T-helper 2 cell treated with Interferon-gamma antibody and Interleukin-4, amounts not matched to agents 5 μg/mL and 100 μg/mL, for 36 hours (primary cell): ENCODE measurements around the gene TUFT1.

Experiments used
- DNase-seq: peaks from one replicate; pipeline ENCODE4 v3.0.0; 2021; ENCODE audit warnings: low spot score
- H3K27ac Mint-ChIP-seq: one replicate; pipeline ENCODE4 v1.8.0; 2021; ENCODE audit warnings: mild to moderate bottlenecking, mixed read lengths
- H3K27me3 Mint-ChIP-seq: one replicate; pipeline ENCODE4 v1.8.0; 2021; ENCODE audit warnings: low read depth, mixed read lengths
- H3K36me3 Mint-ChIP-seq: one replicate; pipeline ENCODE4 v1.8.0; 2021; ENCODE audit warnings: low read depth, mixed read lengths
- H3K4me1 Mint-ChIP-seq: one replicate; pipeline ENCODE4 v1.8.0; 2021; ENCODE audit warnings: low read depth, mixed read lengths
- H3K4me3 Mint-ChIP-seq: one replicate; pipeline ENCODE4 v1.8.0; 2022; ENCODE audit warnings: mild to moderate bottlenecking, moderate library complexity, mixed read lengths
- H3K9me3 Mint-ChIP-seq: one replicate; pipeline ENCODE4 v1.8.0; 2021; ENCODE audit warnings: mixed read lengths

The TUFT1 gene

DNA sequence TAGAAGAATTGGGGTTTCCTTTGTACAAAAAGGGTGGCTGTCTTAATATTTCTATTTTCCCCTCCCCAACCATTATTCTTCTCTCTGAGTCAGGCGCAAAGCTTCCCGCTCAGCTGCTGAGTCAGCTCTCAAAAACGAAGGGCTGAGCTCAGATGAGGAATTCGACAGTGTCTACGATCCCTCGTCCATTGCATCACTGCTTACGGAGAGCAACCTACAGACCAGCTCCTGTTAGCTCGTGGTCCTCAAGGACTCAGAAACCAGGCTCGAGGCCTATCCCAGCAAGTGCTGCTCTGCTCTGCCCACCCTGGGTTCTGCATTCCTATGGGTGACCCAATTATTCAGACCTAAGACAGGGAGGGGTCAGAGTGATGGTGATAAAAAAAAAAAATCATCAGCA lies 3.0 kb upstream of the TUFT1 start:
- H3K4me1 Mint-ChIP-seq = peaks cover 17% of the 10 kb centered on the region
- no peaks in the 10 kb centered on the region for H3K9me3 Mint-ChIP-seq
- DNase-seq = no peak
- no peak overlapping the region for H3K27ac Mint-ChIP-seq
- H3K4me3 Mint-ChIP-seq = no peak overlapping the region
- H3K27me3 Mint-ChIP-seq = peaks cover 9% of the 10 kb centered on the region
- H3K36me3 Mint-ChIP-seq = no peaks in the 10 kb centered on the region

DNA sequence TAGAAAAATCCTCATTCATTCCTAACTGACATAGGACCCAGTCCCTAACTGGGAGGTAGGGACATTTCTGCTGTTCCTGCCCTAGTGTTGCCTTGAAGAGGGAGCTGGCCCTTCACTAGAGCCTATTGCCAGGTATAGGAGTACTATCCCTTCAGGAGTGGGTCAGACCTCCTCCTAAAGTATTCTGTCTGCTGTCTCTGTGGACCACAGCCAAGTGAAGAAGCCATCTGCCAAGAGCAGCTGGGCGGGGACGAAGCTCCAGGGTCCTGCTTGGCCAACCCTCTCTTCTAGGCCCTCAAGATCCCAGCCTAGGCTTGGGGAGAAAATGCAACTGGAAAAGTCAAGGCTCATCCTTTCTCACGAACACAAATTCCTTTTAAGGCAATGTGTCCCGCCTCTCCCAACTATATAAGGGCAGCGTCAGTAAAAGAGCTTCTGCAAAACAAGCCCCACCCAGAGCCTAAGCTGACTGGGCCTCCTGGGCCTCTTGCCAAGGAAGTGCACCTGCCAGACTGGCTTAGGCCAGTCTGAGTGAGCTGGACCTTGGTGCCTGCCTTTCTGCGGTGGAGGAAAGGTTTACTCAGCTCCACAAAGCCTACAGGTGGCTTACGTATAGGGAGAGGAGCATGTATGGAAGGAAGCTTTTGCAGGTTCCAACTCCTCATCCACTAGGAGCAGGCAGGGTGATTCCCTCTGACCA lies 638 bp upstream of the TUFT1 start:
- H3K27ac Mint-ChIP-seq = peak overlapping the region; percentile 34
- no peaks in the 10 kb centered on the region for H3K36me3 Mint-ChIP-seq
- peak overlapping the region; percentile 90 for H3K4me3 Mint-ChIP-seq
- H3K4me1 Mint-ChIP-seq = peaks cover 17% of the 10 kb centered on the region
- peaks cover 15% of the 10 kb centered on the region for H3K27me3 Mint-ChIP-seq
- no peaks in the 10 kb centered on the region for H3K9me3 Mint-ChIP-seq
- DNase-seq = no peak

DNA sequence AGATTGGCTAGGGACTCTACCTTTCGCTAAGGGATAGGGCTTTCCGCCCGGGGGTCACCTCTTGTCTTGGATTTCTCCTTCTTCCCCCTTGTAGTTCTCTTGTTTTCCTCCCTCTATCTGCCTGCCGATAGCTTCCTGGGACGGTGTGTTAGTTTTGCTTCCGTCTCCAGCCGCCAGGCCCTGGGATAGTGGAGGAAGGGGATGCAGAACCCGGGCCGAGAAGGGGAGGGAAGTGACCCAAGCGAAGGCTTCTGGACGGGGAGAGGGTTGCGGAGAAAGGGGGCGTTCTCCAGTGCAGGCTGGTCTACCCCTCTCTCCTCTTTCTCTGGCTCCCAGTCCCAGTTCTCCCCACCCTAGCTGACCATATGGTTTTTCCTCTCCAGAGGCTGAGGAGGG lies 871 bp downstream of the TUFT1 start:
- Mint-ChIP-seq H3K36me3 (no peaks in the 10 kb centered on the region), H3K4me1 (peaks cover 17% of the 10 kb centered on the region), H3K27me3 (peaks cover 15% of the 10 kb centered on the region), H3K4me3 (peak overlapping the region; percentile 90), H3K9me3 (no peaks in the 10 kb centered on the region), H3K27ac (no peak overlapping the region)
- no peak for DNase-seq

DNA sequence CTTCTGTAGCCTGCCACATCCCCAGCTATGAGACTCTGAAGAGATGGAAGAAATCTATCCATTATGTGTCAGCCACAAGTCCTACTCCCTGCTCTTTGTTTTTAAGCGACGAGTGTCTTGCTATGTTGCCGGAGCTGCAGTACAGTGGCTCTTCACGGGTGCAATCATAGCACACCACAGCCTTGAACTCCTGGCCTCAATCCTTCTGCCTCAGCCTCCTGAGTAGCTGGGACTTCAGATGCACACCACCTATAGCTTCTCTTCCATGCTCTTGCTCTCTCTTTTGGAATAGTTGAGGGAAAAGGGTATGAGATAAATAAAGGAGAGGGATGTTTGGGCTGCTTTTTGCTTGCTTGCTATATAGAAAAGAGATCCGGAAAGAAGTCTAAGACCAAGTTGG lies 1.6 kb downstream of the TUFT1 start:
- H3K4me3 Mint-ChIP-seq = peak overlapping the region; percentile 90
- H3K27me3 Mint-ChIP-seq = peaks cover 15% of the 10 kb centered on the region
- no peak overlapping the region for H3K27ac Mint-ChIP-seq
- peaks cover 17% of the 10 kb centered on the region for H3K4me1 Mint-ChIP-seq
- no peak for DNase-seq
- H3K9me3 Mint-ChIP-seq = no peaks in the 10 kb centered on the region
- H3K36me3 Mint-ChIP-seq = no peaks in the 10 kb centered on the region

DNA sequence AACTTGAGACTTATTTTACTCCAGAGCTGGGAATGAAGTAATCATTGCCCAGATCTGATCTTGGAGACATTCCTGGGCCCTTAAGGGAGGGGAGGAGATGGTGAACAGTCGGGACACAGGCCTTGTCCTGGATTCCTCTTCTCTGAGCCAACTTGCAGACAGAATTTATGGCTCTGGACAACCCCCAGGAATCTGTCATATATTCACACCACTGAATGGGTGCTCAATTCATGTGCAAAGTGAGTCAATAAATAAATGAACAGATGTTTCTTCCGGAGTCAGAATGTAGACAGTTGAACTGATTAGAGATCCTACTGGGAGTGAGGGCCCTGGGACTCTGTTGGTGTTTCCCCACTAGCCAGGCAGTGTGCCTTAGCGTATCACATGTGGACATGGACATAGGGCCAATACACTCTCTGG lies 2.6 kb downstream of the TUFT1 start:
- DNase-seq = no peak
- no peaks in the 10 kb centered on the region for H3K36me3 Mint-ChIP-seq
- H3K4me3 Mint-ChIP-seq = no peak overlapping the region
- H3K27me3 Mint-ChIP-seq = peaks cover 15% of the 10 kb centered on the region
- no peaks in the 10 kb centered on the region for H3K9me3 Mint-ChIP-seq
- H3K27ac Mint-ChIP-seq = no peak overlapping the region
- H3K4me1 Mint-ChIP-seq = peaks cover 20% of the 10 kb centered on the region

DNA sequence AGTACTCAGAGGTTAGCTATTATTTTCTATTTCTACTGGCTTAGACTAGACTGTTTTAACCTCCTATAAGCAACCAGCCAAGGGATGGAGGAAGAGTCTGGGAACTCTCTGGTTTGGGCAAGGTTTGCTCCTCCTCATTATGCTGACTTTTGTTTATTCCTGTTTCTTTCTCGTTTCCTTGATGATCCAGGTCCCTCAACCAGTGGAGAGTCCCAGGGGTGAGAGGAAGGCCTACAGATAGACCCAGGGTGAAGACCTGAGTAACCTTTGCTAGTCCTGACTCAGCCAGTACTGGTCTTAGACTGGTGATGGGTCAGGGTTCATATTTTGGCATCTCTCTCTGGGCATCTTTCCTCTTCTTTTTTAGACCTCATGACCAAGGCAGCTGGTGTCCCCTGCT lies 5.4 kb downstream of the TUFT1 start:
- H3K4me1 Mint-ChIP-seq = peaks cover 18% of the 10 kb centered on the region
- no peak overlapping the region for H3K27ac Mint-ChIP-seq
- H3K9me3 Mint-ChIP-seq = no peaks in the 10 kb centered on the region
- DNase-seq = no peak
- H3K27me3 Mint-ChIP-seq = peaks cover 15% of the 10 kb centered on the region
- H3K36me3 Mint-ChIP-seq = no peaks in the 10 kb centered on the region
- no peak overlapping the region for H3K4me3 Mint-ChIP-seq

DNA sequence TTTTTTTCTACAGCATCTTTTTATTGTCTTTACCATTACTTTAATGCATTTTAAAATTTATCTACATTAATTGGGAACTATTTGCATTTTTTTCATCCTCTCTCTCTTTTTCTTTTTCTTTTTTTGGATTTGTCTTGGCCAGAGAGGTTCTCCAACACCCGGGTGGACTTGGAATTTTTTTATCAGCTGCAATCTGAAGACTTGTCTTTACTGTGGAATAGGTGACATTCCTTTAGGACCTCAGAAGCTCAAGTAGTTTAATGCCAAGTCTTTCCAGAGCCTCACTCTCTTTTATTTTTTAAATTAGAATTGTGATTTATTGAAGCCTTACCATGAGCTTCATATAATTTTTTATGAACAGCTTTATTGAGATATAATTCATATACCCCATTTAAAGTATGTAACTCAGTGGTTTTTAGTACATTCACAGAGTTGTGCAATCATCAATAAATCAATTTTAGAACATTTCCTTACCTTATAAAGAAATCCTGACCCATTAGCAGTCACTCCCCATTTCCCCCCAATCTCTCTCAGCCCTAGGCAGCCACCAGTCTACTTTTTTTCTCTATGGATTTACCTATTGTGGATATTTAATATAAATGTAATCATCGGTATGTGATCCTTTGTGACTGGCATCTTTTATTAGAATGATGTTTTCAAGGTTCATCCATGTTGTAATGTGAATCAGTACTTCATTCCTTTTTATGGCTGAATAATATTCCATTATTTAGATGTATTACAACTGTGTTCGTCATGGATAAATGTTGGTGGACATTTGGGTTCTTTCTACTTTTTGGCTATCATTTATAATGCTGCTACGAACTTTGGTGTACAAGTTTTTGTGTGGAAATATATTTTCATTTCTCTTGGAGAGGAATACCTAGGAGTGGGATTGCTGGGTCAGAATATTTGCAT lies 6.2 kb downstream of the TUFT1 start:
- Mint-ChIP-seq H3K27me3 (peaks cover 15% of the 10 kb centered on the region), H3K27ac (no peak overlapping the region), H3K4me3 (no peak overlapping the region), H3K9me3 (no peaks in the 10 kb centered on the region), H3K36me3 (no peaks in the 10 kb centered on the region), H3K4me1 (peaks cover 12% of the 10 kb centered on the region)
- DNase-seq = no peak

DNA sequence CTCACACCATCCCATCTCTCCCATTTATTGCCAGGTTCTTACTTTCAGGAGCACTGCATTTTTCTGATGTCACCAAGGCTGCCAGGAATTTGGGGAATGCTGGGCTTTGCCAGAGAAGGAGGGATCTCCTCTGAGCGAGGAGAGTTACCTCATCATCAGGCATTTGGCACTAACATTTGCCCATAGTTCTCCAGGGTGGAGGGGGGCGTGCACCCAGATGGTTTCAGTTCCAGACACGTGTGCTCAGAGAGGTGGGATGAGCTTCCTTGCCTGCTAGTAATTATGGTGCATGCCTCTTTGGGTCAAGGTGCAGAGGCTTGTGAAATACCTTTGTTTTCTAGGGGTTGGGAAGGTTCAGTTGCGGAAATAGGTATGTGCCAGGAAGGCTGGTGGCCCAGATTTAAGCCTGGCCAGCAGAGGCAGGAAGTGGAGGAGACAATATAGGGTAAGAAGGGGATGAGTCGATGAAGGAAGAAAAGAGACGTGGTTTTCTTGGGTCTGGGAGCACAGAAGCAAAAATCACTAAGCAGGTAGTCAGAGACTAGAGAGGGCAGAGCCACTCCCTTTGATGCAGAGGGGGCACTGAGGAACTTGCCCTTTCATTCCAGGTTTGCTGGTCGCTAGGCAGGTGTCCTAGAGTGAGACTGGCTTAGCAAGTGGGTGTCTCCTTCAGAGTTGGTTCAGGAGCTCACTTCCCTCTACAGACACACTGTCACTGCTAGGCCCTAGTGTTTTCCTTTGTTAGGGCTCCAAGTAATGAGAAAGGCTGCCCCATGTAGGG lies 7.2 kb downstream of the TUFT1 start:
- no peak overlapping the region for H3K27ac Mint-ChIP-seq

DNA sequence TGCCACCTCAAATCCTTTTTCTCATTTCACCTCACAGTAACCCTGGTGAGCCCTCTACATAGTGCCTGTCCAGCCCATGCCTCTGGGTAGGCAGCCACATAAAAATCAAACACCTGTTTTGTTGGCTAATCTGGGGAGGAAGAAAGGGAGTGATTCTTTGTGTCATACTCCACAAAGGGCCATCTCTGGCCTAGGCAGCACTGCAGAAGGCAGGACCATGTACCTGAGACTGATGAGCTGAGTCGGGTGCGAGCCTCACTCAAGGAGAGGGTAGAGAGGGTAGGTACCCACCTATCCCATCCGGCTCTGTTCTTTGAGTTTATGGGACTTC lies 7.8 kb downstream of the TUFT1 start:
- H3K36me3 Mint-ChIP-seq = no peaks in the 10 kb centered on the region
- no peak overlapping the region for H3K4me3 Mint-ChIP-seq
- peaks cover under 1% of the 10 kb centered on the region for H3K27me3 Mint-ChIP-seq
- H3K9me3 Mint-ChIP-seq = no peaks in the 10 kb centered on the region
- peaks cover 6% of the 10 kb centered on the region for H3K4me1 Mint-ChIP-seq
- no peak overlapping the region for H3K27ac Mint-ChIP-seq
- no peak for DNase-seq

More for the DNA sequence above, 7.2 kb downstream of the TUFT1 start:
- Mint-ChIP-seq H3K27me3 (peaks cover 6% of the 10 kb centered on the region), H3K36me3 (no peaks in the 10 kb centered on the region), H3K9me3 (no peaks in the 10 kb centered on the region), H3K4me1 (peaks cover 6% of the 10 kb centered on the region), H3K4me3 (no peak overlapping the region)
- DNase-seq = no peak

DNA sequence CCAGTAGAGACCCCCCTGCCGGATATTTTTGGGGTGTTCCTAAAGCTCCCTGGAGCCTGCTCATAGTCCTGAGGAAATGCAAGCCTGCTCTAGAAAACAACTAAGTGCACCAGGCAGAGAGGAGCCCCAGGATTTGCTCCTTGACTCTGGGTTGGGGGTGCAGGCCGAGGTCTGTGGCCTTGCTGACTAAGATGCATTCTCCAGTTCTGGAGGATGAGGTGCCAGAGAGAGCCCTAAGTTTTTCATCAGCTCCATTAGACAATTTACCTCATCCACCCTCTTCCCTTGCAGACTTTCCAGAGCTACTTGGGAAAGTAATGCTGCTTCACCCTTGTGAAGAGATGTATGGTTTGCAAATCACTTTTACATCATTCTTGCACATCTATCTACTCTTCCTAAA lies 9.1 kb downstream of the TUFT1 start:
- H3K27ac Mint-ChIP-seq = no peak overlapping the region
- no peaks in the 10 kb centered on the region for H3K9me3 Mint-ChIP-seq
- H3K4me1 Mint-ChIP-seq = peaks cover 6% of the 10 kb centered on the region
- no peaks in the 10 kb centered on the region for H3K36me3 Mint-ChIP-seq
- no peak for DNase-seq
- H3K4me3 Mint-ChIP-seq = no peak overlapping the region
- no peaks in the 10 kb centered on the region for H3K27me3 Mint-ChIP-seq

DNA sequence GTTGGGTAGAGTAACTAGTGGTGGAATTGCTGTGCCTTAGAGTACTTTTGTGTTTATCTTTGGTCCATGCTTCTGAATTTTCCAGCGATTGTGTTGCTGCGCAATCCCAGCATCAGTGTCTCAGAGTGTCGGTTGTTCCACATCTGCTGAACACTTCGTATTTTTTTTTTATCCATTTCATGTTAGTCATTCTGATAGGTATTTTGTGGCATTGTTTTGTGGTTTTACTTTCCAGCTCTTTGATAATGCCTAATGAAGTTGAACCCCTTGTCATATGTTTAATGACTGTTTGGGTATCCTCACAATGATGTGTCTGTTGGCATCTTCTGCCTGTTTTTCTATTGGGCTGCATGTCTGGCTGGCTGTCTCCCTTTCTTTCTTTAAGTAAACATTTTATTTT lies 13.6 kb downstream of the TUFT1 start:
- H3K4me3 Mint-ChIP-seq = no peak overlapping the region
- peaks cover 4% of the 10 kb centered on the region for H3K4me1 Mint-ChIP-seq
- no peaks in the 10 kb centered on the region for H3K36me3 Mint-ChIP-seq
- no peaks in the 10 kb centered on the region for H3K9me3 Mint-ChIP-seq
- H3K27me3 Mint-ChIP-seq = peaks cover 2% of the 10 kb centered on the region
- no peak overlapping the region for H3K27ac Mint-ChIP-seq
- DNase-seq = no peak

DNA sequence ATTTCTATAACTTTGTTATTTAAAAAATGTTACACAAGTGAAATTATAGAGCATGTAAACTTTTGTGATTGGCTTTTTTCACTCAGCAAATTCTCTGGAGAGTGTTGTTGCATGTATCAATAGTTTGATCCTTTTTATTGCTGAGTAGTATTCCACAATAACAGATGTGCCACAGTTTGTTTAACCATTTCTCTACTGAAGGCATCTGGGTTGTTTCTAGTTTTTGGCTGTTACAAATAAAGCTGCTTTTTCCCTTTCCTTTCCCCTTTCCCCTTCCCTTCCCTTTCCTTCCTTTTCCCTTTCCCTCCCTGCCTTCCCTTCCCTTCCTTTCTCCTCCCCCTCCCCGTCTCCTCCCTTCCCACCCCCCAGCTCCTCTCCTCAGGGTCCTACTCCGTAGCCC lies 15.9 kb downstream of the TUFT1 start:
- Mint-ChIP-seq H3K4me3 (no peak overlapping the region), H3K27me3 (peaks cover 2% of the 10 kb centered on the region), H3K9me3 (no peaks in the 10 kb centered on the region), H3K36me3 (no peaks in the 10 kb centered on the region), H3K27ac (no peak overlapping the region), H3K4me1 (peaks cover 1% of the 10 kb centered on the region)
- no peak for DNase-seq

DNA sequence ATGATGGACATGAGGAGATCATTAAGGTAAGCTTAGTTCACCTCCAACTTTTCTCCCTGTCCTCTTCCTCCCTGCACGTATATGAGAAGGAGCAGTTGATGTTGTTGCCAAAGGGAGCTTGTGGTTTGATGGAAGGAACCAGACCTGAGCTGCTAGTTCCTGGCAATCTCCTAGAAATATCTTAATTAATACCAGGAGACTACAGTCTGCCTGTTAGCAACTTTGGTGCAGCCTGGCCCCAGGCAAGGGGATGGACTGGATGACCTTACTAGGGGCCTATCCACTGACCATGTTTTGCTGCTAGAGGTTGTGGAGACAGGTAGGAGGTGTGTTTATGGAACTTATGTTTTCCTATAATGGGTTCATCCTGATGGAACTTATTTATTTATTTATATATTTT lies 22.6 kb downstream of the TUFT1 start:
- Mint-ChIP-seq H3K4me1 (no peaks in the 10 kb centered on the region), H3K4me3 (no peak overlapping the region), H3K27ac (no peak overlapping the region), H3K9me3 (no peaks in the 10 kb centered on the region), H3K36me3 (no peaks in the 10 kb centered on the region), H3K27me3 (no peaks in the 10 kb centered on the region)
- DNase-seq = no peak

DNA sequence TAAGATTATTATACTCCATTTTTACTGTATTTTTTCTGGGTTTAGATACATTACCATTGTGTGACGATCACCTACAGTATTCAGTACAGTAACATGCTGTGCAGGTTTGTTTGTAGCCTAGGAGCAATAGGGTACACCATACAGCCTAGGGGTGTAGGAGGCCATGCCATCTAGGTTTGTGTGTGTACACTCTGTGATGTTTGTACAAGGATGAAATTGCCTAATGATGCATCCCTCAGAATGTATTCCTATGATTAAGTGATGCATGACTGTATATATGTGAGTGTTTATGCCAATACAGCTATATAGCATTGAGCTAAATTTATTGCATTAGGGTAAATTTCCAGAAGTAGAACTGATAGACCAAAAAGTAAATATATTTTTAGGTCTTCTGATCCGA lies 23.3 kb downstream of the TUFT1 start:
- Mint-ChIP-seq H3K4me3 (no peak overlapping the region), H3K9me3 (no peaks in the 10 kb centered on the region), H3K27ac (no peak overlapping the region), H3K27me3 (no peaks in the 10 kb centered on the region), H3K4me1 (peaks cover 4% of the 10 kb centered on the region), H3K36me3 (no peaks in the 10 kb centered on the region)
- DNase-seq = no peak
